Fibroblast of pulmonary artery (primary cell): ENCODE measurements around the gene GALNT3.

Experiments
- DNase-seq: peaks from one replicate; pipeline ENCODE4 v3.0.0-alpha.2; 2010; ENCODE audit warnings: low read depth
- H3K4me3 ChIP-seq: replicated peaks from 2 replicates; pipeline ENCODE4 v1.5.1; 2011; ENCODE audit warnings: low read depth, mild to moderate bottlenecking, control low read depth, low read length, moderate library complexity
- CTCF ChIP-seq: IDR thresholded peaks from 2 replicates; pipeline ENCODE4 v1.5.1; 2011; ENCODE audit warnings: mild to moderate bottlenecking, control low read depth, low read length, inconsistent platforms; ENCODE audit errors: missing control alignments

Gene GALNT3

DNA sequence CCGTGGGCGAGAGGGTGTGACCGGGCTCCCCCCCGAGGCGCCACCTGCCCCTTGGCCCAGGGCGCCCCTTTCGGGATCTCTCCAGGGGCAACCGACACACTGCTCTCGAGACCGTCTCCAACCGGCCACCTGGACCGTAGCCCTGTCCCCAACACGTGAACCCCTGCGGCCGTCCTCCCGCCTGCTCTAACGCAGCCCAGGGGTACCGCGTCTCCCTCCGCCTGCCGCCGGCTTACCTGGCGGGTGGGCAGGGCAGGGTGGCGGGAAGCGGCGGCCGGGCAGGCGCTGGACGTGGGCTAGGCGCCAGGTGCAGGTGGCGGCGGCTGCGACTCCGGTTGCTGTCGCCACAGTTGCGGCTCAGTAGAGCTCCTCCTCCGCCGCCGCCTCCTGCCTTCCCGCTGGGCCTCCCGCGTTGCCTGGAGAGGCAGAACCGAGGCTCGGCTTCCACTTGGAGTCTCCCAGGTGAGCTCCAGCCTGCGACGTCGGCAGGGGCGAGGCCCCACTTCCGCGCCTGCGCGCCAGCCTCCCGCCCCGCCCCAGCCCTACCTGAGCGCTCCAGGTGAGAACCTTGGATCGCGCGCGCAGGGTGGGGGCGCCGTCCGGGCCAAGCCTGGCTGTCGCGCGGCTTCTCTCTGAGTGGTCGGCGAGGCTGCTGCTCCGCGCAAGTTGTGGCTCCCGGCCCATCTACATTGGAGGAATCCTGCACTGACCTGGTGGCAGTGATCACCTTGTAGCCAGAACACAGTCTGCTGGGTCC lies at the start of gene GALNT3:
Gene GALNT3 (minus strand): TSS at position 469 of the 757 bp plus-strand sequence. CDS start 23,547 bp downstream, outside the sequence.
- no peak for TF ChIP-seq CTCF
- DNase-seq = no peak

GRCh38 chr2:165843351-165843750 lies 49.3 kb upstream of the GALNT3 start:
- no peak for DNase-seq
- TF ChIP-seq CTCF = no peak
- no peak overlapping the region for H3K4me3 ChIP-seq

More for the DNA sequence above, at the start of gene GALNT3:
- H3K4me3 ChIP-seq = peak within 1 kb of the TSS; percentile 46

- no peak overlapping the region for H3K4me3 ChIP-seq
- TF ChIP-seq CTCF = no peak
- DNase-seq = no peak
Measured at GRCh38 chr2:165840333-165840958, 46.4 kb upstream of the GALNT3 start.

- H3K4me3 ChIP-seq = no peak overlapping the region
- TF ChIP-seq CTCF = no peak
- no peak for DNase-seq
Measured at GRCh38 chr2:165839610-165840009, 45.6 kb upstream of the GALNT3 start.

DNA sequence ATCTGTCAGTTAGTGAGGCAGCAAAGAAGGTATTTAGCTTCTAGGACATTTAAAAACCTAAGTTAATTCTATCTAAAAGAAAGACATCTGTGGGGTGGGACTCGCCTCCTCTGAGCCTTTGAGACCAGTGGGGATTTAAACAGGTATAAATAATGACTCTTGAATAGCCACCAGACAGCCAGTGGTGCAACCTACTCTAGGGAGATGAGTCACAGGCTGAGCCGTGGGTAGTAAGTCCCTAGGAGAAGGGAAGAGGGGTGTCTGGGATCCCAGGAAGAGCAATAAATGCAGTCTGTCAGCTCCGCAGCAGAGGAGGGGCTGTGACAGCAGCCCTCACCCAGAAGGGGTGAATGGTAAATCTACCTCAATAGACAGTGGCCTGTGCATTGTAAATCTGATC lies 43.1 kb upstream of the GALNT3 start:
- H3K4me3 ChIP-seq = no peak overlapping the region
- peak; percentile 24 for DNase-seq
- no peak for TF ChIP-seq CTCF

DNA sequence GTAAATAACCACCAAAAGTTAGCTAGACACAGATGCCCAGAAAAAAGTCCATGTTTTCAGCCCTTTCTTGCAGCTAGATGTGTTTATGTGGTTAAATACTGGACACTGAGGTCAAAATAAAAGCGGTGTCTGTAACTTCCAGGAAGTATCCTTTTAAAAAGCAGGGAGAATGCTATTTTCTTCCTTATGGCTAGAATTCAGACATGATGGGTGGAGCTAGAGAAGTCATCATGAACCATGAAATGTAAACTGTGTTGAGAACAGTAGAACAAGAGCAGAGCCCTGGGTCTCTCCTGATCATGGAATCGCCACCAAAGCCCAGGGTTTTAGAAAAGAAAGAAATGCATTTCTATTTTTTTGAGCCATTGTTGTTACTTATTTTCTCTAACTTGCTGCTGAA lies 41.3 kb upstream of the GALNT3 start:
- no peak overlapping the region for H3K4me3 ChIP-seq
- no peak for DNase-seq

More for the DNA sequence above, 41.3 kb upstream of the GALNT3 start:
- TF ChIP-seq CTCF = no peak
